ENCODE results near the gene TMEM176A. TPM values are rescaled to one million over a fixed set of nuclear protein-coding genes. Genes with fewer than 3 reads are reported as not detected.

TMEM176A gene
- polyA plus RNA-seq, 2 of the 4 experiments (the other 2 are of a cell fraction): 0.05 TPM; not detected in 1

DNA sequence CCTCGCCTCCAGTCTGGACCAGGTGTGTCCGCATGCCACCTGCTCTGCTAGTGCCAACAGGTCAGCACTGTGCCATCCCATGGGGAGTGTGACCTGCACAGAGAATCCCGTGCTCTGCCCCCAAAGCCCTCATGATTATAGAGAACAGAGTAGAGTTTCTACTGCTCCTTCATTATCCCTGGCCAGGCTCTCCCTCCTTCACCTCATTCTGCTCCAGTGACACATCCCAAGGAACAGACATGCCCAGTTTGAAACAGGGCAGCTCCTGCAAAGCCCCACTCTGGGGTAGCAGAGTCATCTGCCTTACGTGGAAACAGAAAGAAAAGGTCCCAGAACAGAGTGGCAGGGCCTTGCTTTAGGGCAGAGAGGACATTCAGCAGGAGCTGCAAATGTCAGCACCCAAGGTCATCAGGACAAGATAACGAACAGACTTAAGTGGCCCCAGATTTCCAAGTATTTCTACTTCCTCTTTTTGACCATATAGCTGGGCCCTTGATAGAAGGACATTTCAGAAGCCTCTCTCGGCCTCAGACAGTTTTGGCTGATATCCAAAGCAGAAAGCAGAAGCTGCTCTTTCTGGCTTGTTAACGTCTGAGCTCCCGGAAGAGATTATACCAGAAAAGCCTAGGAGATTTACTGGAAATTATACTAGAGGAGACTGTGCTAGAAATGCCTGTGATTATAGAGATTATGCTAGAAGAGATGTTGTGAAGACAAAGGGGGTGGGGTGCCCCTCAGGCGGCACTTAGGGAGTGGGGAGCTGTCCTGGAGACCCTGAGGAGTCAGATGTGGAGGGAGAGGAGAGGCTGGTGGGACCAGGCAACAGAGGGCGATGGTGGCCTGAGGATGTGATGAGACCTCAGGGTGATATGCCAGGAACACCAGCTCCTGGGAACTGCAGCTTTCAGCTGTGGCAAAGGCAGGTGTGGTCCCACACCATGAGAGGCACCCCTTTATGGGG lies 13.0 kb upstream of the TMEM176A start:
- ATAC-seq (0 out of 6 replicates have a peak, but pooled peaks of 1 of the 2 experiments have one; percentile 24), DNase-seq (ENCODE audit: low read depth in 1 of 2, low spot score in 1 of 2) (no peak), FAIRE-seq (no peak)
- Histone ChIP-seq H3K9me3 (no peaks in the 10 kb centered on the region), H3K4me3 (no peak overlapping the region), H3K27ac (no peak overlapping the region), H3K4me1 (0 out of 3 replicates have a peak, but pooled peaks cover 12% of the 10 kb centered on the region), H3K4me2 (no peak overlapping the region)
- POLR2A ChIA-PET: no interaction called here
- 49% methylated on average over 10 of the region's 10 CpGs for WGBS (ENCODE audit: missing lambda C conversion rate)
- CTCF ChIA-PET: interaction anchor here (1.1 to 3.0 kb wide), 2 partner anchors 9 to 14 kb away, joined by 3 to 13 read pairs; no protein-coding TSS in a partner anchor
- TF ChIP-seq EP300 (IDR thresholded peaks at IDR 0.05) (no peak), HOXA7 (CRISPR knock-in tag; IDR thresholded peaks at IDR 0.05) (no peak), RNF2 (IDR thresholded peaks at IDR 0.05; ENCODE audit: borderline replicate concordance, low read depth) (no peak), TP53 (CRISPR knock-in tag; IDR thresholded peaks at IDR 0.05) (no peak)
- TF ChIP-seq, protein P1, sequence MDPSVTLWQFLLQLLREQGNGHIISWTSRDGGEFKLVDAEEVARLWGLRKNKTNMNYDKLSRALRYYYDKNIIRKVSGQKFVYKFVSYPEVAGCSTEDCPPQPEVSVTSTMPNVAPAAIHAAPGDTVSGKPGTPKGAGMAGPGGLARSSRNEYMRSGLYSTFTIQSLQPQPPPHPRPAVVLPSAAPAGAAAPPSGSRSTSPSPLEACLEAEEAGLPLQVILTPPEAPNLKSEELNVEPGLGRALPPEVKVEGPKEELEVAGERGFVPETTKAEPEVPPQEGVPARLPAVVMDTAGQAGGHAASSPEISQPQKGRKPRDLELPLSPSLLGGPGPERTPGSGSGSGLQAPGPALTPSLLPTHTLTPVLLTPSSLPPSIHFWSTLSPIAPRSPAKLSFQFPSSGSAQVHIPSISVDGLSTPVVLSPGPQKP (IDR thresholded peaks at IDR 0.05; ENCODE audit: low read depth, low read length): no peak

DNA sequence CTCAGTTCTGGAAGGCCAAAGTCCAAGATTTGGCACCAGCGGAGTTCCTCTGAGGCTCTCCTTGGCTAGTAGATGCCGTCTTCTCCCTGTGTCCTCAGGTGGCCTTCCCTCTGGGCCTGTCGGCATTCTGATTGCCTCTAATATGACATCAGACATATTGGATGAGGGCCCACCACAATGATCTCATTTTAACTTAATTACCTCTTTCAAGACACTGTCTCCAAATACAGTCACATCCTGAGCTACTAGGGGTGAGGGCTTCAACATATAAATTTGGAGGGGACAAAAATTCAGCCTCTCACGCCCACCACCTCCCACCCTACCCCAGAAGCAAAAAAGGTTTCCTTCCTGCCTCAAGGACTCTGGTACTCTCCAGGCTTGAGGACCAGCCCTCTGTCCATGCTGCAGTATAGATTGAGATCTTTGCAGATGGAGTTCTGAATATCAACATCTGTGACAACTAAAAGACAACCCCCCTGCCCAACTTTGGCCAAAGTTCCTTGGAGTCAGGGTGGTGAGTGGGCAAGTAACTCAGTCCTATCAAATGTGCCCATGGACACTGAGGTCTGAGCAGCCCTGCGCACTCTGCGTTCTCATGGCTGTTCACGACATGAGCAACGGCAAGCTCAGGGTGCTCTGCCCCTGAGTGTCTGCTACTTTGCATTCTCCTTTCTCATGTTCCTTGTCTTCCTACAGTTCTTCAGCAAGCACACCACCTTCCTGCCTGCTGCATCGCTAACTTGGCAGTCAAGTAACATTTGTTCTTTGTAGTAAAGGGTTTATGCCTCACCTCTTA lies 11.9 kb upstream of the TMEM176A start:
- WGBS (ENCODE audit: missing lambda C conversion rate): 58% methylated on average over 9 of the region's 9 CpGs
- TF ChIP-seq ZNF302 (CRISPR knock-in tag; IDR thresholded peaks at IDR 0.05): no peak
- DNase-seq (ENCODE audit: low read depth in 1 of 2, low spot score in 1 of 2) (no peak), FAIRE-seq (no peak), ATAC-seq (no peak)
- Histone ChIP-seq H3K4me3 (no peak overlapping the region), H3K9me3 (no peaks in the 10 kb centered on the region), H3K4me1 (0 out of 3 replicates have a peak, but pooled peaks cover 12% of the 10 kb centered on the region), H3K27ac (no peak overlapping the region), H3K4me2 (no peak overlapping the region)
- POLR2A ChIA-PET: no interaction called here
- CTCF ChIA-PET: interaction anchor here (0.6 to 3.0 kb wide), 3 partner anchors 10 to 675 kb away, joined by 3 to 13 read pairs (median 3); no protein-coding TSS in a partner anchor

DNA sequence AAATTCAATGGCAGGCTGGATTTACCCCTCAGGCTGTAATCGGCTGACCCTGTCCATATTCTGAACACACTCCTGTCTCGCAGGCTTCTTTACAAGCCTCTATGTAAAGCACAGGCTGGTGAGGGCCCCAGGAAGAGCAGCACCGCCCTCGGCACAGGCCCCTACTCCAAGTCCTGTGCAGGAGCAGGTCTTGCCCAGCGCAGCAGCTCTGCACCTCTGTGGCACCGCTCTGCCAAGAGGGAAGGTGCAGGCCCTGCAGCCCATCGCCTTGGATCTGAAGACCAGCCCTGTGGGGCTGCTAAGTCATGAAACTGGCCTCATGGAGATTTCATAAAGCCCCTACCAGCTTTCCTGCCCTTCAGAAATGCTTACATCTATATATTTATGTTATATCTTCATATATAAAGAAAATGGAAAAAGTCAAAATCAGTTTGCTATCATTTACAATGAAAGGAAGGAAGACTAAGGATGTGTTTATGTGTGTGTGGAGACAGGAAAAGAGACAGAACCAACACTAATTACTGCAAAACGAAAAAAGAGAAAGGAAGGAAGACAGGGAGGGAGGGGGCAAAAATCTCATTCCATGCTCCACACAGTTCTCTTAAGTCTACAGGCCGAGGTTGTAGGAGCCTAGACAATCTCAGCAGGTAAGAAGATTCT lies 10.0 kb upstream of the TMEM176A start:
- H3K4me3 ChIP-seq: no peak overlapping the region
- DNase-seq (ENCODE audit: low read depth in 1 of 2, low spot score in 1 of 2) (no peak), FAIRE-seq (no peak), ATAC-seq (no peak)
- WGBS (ENCODE audit: missing lambda C conversion rate): 29% methylated on average over 9 of the region's 9 CpGs
- H3K4me1 ChIP-seq: no peaks in the 10 kb centered on the region
- ChIA-PET CTCF (no interaction called here), POLR2A (no interaction called here)
- H3K27ac ChIP-seq: no peak overlapping the region
- H3K4me2 ChIP-seq: no peak overlapping the region
- TF ChIP-seq, protein P2, sequence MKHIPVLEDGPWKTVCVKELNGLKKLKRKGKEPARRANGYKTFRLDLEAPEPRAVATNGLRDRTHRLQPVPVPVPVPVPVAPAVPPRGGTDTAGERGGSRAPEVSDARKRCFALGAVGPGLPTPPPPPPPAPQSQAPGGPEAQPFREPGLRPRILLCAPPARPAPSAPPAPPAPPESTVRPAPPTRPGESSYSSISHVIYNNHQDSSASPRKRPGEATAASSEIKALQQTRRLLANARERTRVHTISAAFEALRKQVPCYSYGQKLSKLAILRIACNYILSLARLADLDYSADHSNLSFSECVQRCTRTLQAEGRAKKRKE (CRISPR knock-in tag; IDR thresholded peaks at IDR 0.05; ENCODE audit: low read depth): no peak
- TF ChIP-seq POLR2A (IDR thresholded peaks at IDR 0.05; ENCODE audit: low read length): no peak
- TF ChIP-seq, protein P3, sequence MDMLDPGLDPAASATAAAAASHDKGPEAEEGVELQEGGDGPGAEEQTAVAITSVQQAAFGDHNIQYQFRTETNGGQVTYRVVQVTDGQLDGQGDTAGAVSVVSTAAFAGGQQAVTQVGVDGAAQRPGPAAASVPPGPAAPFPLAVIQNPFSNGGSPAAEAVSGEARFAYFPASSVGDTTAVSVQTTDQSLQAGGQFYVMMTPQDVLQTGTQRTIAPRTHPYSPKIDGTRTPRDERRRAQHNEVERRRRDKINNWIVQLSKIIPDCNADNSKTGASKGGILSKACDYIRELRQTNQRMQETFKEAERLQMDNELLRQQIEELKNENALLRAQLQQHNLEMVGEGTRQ (IDR thresholded peaks at IDR 0.05): no peak
- TF ChIP-seq MYC (IDR thresholded peaks at IDR 0.05; ENCODE audit: borderline replicate concordance, low read length): no peak
- TF ChIP-seq TP53 (CRISPR knock-in tag; IDR thresholded peaks at IDR 0.05): no peak
- no peaks in the 10 kb centered on the region for H3K9me3 ChIP-seq

DNA sequence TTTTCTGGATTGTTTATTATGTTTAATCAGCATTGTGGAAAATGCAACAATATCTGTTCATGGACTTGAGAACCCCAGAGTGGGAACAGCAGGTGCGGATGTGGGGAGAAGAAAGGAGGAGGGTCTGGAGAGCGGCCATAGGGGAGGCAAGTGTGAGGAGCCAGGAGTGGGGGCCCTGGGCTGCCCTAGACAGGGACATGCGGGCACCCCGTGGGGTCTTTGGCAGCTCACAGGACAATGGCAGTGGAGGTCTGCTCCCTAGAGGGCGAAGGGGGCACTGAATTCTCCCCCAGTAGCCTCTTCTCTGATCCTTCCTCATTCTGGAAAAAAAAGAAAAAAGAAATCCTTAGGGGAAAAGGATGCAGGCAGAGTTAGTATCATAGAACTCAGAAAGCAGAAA lies 9.3 kb upstream of the TMEM176A start:
- POLR2A ChIA-PET: no interaction called here
- DNase-seq (ENCODE audit: low read depth in 1 of 2, low spot score in 1 of 2) (no peak), FAIRE-seq (no peak), ATAC-seq (no peak)
- Histone ChIP-seq H3K4me2 (no peak overlapping the region), H3K9me3 (no peaks in the 10 kb centered on the region), H3K4me3 (no peak overlapping the region), H3K27ac (no peak overlapping the region), H3K4me1 (no peaks in the 10 kb centered on the region)
- 27% methylated on average over 5 of the region's 5 CpGs for WGBS (ENCODE audit: missing lambda C conversion rate)
- CTCF ChIA-PET: no interaction called here
- TF ChIP-seq RAD21 (conservative IDR thresholded peaks at IDR 0.05 in 1 of 2, IDR thresholded peaks at IDR 0.05 in 1 of 2) (no peak), HDAC2 (IDR thresholded peaks at IDR 0.05) (no peak), CBX2 (IDR thresholded peaks at IDR 0.05; ENCODE audit: borderline replicate concordance, low read depth) (no peak), CHD2 (IDR thresholded peaks at IDR 0.05; ENCODE audit: low read length, partially characterized antibody) (no peak), MYC (IDR thresholded peaks at IDR 0.05; ENCODE audit: borderline replicate concordance, low read length) (no peak), RCOR1 (IDR thresholded peaks at IDR 0.05; ENCODE audit: low read depth, low read length) (no peak), POLR2AphosphoS2 (conservative IDR thresholded peaks at IDR 0.05; ENCODE audit: low read length) (no peak), RARB (CRISPR knock-in tag; IDR thresholded peaks at IDR 0.05) (no peak), FOSL2 (IDR thresholded peaks at IDR 0.05) (no peak), FOSL2 (CRISPR knock-in tag; IDR thresholded peaks at IDR 0.05) (no peak), EP300 (IDR thresholded peaks at IDR 0.05) (no peak), NR3C1 (IDR thresholded peaks at IDR 0.05) (no peak), EHMT2 (IDR thresholded peaks at IDR 0.05; ENCODE audit: low read depth) (no peak), TP53 (CRISPR knock-in tag; IDR thresholded peaks at IDR 0.05) (no peak)
- TF ChIP-seq, protein P1 (IDR thresholded peaks at IDR 0.05; ENCODE audit: low read depth, low read length): no peak

Measured in A549 (cell line).